NCI-H146 treated with DMSO at 0.1 percent for 48 hours (cell line): ENCODE data around the gene ANGPTL4.
A peak's percentile ranks its signal among the peaks of the same experiment; 100 is the strongest.
"Not testable (repeated sequence)": the region's sequence is repeated elsewhere in the genome, so short reads cannot be mapped to it uniquely, and the experiment has no call there.

Experiments
- DNase-seq: peaks from one replicate; lab custom pipeline; 2025; ENCODE audit not compliant: unreplicated experiment; lab: John Stamatoyannopoulos, UW

ANGPTL4 gene

DNA sequence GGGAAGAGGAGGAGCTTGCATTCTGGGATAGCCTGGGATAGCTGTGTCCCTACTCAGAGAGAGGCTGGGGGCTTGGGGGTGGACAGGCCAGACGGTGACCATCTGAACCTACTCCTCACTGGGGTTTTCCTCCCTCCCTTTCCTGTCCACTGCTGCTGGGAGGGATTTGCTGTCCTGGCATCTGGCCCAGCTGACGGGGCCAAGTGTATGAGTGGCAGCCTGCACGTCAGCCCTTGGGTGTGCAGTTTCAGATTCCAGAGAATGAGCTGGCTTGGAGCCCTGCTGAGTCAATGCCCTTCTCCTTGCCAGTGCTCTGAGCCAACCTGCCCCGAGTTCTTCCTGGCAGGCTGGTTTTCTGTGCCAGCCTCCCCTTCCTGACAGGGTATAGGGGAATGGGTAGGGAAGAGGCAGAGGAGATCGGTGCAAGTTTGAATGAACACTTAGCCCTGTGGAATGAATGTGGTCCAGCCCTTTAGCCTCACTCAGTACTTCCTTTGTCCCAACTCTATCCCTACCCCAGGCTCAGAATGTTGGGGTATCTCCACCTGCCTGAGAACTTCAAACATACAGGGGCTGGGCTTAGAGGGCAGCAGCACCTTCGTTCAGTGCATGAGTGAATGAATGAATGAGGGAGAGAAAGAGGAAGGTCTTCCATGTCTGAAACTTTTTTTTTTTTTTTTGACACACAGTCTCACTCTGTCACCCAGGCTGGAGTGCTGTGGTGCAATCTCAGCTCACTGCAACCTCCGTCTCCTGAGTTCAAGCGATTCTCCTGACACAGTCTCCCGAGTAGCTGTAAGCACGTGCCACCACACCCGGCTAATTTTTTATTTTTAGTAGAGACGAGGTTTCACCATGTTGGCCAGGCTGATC lies 1.8 kb upstream of the ANGPTL4 start:
- DNase-seq = no peak

DNA sequence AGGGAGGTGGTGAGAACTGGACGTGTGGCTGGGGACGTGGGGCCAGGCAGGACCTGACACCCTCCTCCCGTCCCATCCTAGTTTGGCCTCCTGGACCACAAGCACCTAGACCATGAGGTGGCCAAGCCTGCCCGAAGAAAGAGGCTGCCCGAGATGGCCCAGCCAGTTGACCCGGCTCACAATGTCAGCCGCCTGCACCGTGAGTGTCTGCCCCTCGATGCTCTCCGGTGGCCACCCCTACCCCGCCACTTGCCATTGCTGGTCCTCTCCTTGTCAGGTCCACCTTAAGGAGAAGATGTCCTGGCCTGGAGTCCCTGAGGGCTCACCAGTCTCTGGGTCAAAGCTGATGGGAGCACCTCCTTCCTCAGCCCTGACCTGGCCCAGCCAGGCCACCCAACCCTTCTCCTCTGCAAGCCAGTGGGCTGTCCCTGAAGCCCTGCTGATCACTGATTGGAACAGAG lies 2.2 kb downstream of the ANGPTL4 start:
- no peak for DNase-seq

DNA sequence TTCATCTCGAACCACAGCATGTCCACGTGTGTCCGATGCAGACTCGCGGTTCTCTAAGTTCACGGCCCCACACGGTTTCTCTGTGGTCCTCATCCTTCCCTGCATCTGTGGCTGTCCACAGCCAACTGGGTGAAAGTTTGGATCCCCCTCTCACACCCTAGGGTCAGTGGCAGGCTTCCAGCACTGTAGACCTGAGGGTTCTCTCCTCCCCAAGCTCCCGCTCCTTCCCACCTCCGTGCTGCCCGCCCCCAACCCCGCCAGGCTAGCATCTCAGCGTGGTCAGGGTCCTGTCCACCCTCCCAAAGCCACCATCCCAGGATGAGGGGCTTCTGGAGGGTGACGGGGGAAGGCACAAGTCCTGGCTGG lies 3.0 kb downstream of the ANGPTL4 start:
- DNase-seq = no peak

DNA sequence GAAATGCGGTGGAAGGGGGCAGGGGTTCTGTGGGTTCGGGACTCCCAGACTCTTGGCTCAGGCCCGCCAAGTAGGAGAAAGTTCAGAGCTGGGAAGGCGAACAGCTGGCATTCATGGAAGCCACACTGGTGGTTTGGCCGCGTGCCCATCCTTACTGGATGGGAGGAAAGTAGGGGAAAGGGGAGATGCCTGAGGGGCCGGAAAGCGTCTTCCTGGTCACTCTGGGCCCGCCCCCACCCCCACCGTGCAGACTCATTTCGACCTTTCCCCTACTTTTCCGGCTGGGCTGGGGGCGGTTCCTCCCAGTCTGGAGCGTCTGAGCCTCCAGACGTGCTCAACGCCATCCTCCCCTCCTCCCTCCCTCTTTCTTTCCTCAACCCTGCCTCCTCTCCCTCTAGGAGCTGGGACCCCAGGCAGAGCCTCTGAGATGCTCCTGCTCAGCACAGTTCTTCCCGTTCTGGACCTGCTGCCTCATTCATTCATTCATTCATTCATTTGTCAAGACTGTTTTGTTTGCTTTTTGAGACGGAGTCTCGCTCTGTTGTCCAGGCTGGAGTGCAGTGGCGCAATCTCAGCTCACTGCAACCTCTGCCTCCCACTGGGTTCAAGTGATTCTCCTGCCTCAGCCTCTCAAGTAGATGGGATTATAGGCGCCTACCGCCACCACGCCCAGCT lies 3.5 kb downstream of the ANGPTL4 start:
- DNase-seq = no peak

DNA sequence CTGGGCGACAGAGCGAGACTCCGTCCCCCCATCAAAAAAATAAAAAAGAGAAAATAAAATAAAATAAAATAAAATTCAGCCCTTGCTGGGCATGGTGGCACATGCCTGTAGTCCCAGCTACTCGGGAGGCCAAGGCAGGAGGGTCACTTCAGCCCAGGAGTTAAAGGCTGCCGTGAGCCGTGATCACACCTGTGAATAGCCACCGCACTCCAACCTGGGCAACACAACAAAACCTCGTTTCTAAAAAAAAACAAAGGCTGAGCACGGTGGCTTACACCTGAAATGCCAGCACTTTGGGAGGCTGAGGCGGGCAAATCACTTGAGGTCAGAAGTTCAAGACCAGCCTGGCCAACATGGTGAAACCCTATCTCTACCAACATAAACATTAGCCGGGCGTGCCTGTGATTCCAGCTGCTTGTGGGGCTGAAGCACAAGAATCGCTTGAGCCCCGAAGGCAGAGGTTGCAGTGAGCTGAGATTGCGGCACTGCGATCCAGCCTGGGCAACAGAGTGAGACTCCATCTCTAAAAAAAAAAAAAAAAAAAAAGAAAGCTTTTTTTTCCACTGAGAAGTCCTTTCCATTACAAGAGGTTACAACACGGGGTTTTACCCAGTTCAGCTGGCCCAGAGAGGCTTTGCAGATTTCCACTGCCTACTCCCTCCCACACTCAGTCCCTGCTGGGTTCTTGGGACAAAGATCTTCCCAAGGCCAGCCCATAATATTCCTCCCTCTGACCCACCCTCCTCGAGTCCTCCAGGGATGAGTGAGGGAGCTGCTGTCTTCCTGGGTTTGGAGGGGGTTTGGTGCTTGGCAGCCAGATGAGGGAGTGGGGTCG lies 6.4 kb downstream of the ANGPTL4 start:
- DNase-seq = no peak

DNA sequence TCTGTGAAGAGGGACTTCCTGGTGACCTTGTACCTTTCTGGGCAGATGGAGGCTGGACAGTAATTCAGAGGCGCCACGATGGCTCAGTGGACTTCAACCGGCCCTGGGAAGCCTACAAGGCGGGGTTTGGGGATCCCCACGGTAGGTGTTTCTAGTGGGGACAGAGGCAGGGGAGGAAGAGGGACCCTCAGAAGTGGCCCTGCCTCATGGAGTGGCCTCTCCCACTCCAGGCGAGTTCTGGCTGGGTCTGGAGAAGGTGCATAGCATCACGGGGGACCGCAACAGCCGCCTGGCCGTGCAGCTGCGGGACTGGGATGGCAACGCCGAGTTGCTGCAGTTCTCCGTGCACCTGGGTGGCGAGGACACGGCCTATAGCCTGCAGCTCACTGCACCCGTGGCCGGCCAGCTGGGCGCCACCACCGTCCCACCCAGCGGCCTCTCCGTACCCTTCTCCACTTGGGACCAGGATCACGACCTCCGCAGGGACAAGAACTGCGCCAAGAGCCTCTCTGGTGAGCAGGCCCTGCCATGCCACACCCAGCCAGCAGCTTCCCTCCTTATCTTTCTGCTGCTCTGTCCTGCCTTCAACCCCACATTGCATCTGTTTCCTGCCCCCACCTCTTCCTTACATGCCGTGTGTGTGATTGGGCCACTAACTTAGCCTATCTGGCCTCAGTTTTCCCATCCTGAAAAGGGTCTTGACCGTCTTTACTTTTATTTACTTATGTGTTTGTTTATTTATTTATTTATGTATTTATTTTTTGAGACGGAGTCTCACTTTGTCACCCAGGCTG lies 7.3 kb downstream of the ANGPTL4 start:
- no peak for DNase-seq

DNA sequence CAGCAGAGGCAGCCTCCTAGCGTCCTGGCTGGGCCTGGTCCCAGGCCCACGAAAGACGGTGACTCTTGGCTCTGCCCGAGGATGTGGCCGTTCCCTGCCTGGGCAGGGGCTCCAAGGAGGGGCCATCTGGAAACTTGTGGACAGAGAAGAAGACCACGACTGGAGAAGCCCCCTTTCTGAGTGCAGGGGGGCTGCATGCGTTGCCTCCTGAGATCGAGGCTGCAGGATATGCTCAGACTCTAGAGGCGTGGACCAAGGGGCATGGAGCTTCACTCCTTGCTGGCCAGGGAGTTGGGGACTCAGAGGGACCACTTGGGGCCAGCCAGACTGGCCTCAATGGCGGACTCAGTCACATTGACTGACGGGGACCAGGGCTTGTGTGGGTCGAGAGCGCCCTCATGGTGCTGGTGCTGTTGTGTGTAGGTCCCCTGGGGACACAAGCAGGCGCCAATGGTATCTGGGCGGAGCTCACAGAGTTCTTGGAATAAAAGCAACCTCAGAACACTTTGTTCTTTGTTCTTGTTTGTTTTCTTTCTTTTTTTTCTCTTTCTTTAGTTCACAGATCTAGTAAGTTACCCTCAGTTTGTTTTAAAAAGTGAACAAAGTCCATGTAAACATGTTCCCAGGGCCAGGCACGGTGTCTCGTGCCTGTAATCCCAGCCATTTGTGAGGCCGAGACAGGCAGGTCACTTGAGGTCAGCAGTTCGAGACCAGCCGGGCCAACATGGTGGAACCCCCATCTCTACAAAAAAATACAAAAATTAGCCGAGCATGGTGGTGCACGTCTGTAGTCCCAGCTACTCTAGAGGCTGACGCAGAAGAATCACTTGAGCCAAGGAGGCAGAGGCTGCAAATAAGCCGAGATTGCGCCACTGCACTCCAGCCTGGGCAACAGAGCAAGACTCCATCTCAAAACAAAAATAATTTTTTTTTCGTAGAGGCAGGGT lies 10.2 kb downstream of the ANGPTL4 start:
- no peak for DNase-seq

DNA sequence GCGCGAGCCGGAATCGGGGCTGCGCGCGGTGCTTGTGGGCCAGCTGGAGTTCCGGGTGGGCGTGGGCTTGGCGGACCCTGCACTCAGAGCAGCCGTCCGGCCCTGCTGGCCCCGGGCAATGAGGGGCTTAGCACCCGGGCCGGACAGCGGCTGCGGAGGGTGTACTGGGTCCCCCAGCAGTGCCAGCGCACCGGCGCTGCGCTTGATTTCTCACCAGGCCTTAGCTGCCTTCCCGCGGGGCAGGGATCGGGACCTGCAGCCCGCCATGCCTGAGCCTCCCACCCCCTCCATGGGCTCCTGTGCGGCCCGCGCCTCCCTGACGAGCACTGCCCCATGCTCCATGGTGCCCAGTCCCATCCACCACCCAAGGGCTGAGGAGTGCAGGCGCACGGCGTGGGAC lies 11.8 kb downstream of the ANGPTL4 start:
- not testable (repeated sequence) for DNase-seq

DNA sequence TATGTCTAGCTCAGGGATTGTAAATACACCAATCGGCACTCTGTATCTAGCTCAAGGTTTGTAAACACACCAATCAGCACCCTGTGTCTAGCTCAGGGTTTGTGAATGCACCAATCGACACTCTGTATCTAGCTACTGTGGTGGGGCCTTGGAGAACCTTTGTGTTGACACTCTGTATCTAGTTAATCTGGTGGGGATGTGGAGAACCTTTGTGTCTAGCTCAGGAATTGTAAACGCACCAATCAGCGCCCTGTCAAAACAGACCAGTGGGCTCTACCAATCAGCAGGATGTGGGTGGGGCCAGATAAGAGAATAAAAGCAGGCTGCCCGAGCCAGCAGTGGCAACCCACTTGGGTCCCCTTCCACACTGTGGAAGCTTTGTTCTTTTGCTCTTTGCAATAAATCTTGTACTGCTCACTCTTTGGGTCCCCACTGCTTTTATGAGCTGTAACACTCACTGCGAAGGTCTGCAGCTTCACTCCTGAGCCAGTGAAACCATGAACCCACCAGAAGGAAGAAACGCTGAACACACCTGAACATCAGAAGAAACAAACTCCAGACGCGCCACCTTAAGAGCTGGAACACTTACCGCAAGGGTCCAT lies 12.5 kb downstream of the ANGPTL4 start:
- DNase-seq = not testable (repeated sequence)

DNA sequence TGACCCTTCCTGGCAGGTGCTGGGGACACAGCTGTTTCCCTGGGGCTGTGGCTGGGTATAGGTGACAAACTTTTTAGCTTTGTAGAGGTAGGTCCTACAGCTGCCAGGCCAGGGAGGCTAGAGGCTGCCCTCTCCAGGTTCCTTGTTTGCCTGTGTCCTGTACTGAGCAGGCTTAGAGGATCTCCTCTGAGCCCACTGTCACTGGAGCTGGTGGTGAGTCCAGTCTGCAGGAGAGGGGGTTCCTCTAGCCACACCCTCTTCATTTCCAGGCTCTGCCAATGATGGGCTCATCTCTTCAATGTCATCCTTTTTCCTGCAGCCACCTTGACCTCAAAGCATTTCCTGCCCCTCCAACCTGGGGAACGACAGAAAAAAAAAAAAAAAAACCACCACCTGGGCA lies 13.6 kb downstream of the ANGPTL4 start:
- no peak for DNase-seq

DNA sequence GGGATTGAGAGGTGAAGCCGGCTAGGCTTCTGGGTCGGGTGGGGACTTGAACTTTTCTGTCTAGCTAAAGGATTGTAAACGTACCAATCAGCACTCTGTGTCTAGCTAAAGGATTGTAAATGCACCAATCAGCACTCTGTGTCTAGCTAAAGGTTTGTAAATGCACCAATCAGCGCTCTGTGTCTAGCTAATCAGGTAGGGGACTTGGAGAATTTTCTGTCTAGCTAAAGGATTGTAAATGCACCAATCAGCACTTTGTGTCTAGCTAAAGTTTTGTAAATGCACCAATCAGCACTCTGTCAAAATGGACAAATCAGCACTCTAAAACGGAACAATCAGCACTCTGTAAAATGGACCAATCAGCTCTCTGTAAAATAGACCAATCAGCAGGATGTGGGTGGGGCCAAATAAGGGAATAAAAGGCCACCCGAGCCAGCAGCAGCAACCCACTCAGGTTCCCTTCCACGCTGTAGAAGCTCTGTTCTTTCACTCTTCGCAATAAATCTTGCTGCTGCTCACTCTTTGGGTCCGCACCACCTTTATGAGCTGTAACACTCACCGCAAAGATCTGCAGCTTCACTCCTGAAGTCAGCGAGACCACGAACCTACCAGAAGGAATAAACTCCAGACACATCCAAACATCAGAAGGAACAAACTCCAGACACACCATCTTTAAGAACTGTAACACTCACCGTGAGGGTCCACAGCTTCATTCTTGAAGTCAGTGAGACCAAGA lies 15.4 kb downstream of the ANGPTL4 start:
- DNase-seq = not testable (repeated sequence)

DNA sequence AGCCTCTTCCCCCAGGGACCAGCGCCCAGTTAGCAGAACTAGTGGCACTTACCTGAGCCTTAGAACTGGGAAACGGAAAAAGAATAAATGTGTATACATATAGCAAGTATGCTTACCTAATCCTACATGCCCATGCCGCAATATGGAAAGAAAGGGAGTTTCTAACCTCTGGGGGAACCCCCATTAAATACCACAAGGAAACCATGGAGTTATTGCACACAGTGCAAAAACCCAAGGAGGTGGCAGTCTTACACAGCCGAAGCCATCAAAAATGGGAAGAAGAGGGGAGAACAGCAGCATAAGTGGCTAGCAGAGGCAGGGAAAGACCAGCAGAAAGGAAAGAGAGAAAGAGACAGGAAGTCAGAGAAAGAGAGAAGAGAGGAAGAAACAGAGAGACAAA lies 20.6 kb downstream of the ANGPTL4 start:
- not testable (repeated sequence) for DNase-seq

DNA sequence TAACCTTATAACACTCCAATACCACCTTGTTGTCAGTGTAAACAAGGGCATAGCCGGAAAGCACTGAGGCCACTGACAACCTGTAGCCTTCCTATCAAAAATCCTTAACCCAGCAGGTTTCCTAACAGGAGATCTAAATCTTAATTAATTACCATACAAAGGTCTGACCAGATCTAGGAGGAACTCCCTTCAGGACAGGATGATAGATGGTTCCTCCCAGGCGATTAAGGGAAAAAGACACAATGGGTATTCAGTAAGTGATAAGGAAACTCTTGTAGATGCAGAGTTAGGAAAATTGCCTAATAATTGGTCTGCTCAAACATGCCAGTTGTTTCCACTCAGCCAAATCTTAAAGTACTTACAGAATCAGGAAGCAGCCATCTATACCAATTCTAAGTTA lies 21.1 kb downstream of the ANGPTL4 start:
- DNase-seq = not testable (repeated sequence)

DNA sequence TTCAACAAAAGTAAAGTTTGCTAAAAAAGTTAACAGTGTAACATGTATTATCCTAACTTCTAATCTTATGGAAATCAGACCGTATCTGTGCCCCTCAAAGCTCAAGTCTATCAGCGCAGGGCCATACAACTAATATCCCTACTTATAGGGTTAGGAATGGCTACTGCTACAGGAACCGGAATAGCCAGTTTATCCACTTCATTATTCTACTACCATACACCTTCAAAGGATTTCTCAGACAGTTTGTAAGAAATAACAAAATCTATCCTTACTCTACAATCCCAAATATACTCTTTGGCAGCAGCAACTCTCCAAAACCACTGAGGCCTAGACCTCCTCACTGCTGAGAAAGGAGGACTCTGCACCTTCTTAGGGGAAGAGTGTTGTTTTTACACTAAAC lies 21.6 kb downstream of the ANGPTL4 start:
- not testable (repeated sequence) for DNase-seq

DNA sequence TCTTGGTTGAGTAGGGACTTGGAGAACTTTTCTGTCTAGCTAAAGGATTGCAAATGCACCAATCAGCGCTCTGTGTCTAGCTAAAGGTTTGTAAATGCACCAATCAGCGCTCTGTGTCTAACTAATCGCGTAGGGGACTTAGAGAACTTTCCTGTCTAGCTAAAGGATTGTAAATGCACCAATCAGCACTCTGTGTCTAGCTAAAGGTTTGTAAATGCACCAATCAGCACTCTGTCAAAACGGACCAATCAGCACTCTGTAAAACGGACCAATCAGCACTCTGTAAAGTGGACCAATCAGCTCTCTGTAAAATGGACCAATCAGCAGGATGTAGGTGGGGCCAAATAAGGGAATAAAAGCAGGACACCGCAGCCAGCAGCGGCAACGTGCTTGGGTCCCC lies 22.5 kb downstream of the ANGPTL4 start:
- DNase-seq = not testable (repeated sequence)

DNA sequence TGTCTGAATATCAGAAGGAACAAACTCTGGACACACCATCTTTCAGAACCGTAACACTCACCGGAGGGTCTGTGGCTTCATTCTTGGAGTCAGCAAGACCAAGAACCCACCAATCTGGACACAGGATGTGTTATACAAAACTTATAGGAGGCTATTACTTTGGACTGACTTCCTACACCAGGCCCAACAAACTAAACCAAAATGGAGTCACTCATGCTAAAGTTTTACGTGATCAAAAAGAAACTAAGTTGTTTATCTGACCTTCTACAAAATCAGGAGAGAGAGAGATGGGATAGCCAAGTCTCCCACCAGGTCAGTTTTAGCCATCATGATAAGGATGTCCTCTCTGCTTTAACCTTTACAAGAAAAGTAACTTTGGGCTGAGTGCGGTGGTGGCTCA lies 23.0 kb downstream of the ANGPTL4 start:
- no peak for DNase-seq

DNA sequence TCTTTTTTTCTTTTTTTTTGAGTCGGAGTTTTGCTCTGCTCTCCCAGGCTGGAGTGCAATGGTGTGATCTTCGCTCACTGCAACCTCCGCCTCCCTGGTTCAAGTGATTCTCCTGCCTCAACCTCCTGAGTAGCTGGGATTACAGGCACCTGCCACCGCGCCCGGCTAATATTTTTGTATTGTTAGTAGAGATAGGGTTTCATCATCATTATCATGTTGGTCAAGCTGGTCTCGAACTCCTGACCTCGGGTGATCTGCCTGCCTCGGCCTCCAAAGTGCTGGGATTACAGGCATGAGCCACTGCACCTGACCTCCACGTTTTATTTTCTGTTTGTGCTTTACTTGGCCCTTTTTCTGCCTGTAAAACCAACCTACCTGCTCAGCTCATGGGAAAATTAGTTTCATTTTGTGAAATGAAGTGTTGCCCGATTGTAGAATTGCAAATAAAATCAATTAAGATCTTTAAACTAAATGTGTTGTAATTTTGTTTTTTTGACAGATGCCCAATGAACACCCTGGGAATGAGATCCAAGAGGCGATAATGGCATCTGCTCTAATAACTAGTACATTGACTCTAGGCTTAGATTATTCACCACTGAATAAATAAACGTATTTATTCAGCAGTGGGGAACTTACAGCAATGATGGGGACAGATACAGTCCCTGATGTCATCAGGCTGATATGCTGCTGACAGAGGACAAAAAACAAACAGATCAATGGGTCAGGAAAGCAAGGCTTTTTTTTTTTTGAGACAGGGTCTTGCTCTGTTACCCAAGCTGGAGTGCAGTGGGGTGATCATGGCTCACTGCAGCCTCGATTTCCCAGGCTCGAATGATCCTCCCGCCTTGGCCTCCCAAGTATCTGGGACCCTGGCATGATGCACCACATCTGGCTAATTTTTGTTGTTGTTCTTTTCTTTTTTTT lies 24.0 kb downstream of the ANGPTL4 start:
- DNase-seq = peak; percentile 90

DNA sequence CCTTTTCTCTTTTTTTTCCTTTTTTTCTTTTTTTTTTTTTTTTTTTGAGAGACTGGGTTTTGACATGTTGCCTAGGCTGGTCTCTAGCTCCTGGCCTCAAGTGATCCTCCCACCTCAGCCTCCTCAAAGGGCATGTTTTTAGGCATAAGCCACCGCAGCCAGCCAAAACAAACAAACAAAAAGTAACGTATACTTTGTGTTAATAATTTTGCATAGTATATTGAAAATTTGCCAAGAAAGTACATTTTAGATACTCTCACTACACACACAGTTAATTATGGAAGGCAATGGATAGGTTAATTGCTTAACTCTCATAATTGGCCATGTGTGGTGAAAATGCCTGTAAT lies 24.6 kb downstream of the ANGPTL4 start:
- DNase-seq = no peak
